GM18868 (cell line): ENCODE measurements around the gene CARNS1.

Experiments
- ATAC-seq: cut with Tn5 transposase; IDR thresholded peaks from one replicate; pipeline ENCODE4 v1.9.1; 2021; ENCODE audit warnings: mild to moderate bottlenecking, moderate library complexity; ENCODE audit not compliant: unreplicated experiment

The CARNS1 gene

GRCh38 chr11:67376063-67376820, 39.2 kb upstream of the CARNS1 start:
- ATAC-seq, result no peak

- ATAC-seq, result no peak
These were observed 38.3 kb upstream of the CARNS1 start for GRCh38 chr11:67376873-67377808.

- ATAC-seq, result no peak
These were observed 36.9 kb upstream of the CARNS1 start for GRCh38 chr11:67378544-67378943.

GRCh38 chr11:67379061-67380058, 36.1 kb upstream of the CARNS1 start:
- ATAC-seq, result no peak

- no peak for ATAC-seq
These were observed 34.1 kb upstream of the CARNS1 start for GRCh38 chr11:67381244-67381972.

- ATAC-seq, result peak; percentile 46
These were observed 33.0 kb upstream of the CARNS1 start for GRCh38 chr11:67382276-67383136.

- no peak for ATAC-seq
These were observed 30.6 kb upstream of the CARNS1 start for GRCh38 chr11:67384851-67385366.

- ATAC-seq, result no peak
These were observed 28.4 kb upstream of the CARNS1 start for GRCh38 chr11:67387069-67387468.

GRCh38 chr11:67387518-67387917, 28.0 kb upstream of the CARNS1 start:
- ATAC-seq, result no peak

GRCh38 chr11:67389477-67389876, 26.0 kb upstream of the CARNS1 start:
- ATAC-seq, result no peak

- ATAC-seq, result no peak
These were observed 24.6 kb upstream of the CARNS1 start for GRCh38 chr11:67390947-67391303.

GRCh38 chr11:67391304-67392182, 23.9 kb upstream of the CARNS1 start, which contains the start of gene RAD9A:
RAD9A (plus strand) TSS chr11:67391986; CDS start chr11:67392045, 59 bp downstream.
- ATAC-seq, result peak; percentile 62

GRCh38 chr11:67392183-67392715, 23.2 kb upstream of the CARNS1 start:
- ATAC-seq, result peak; percentile 17

GRCh38 chr11:67393437-67393836, 22.0 kb upstream of the CARNS1 start:
- ATAC-seq, result no peak

GRCh38 chr11:67393990-67394389, 21.5 kb upstream of the CARNS1 start:
- ATAC-seq, result no peak

- no peak for ATAC-seq
These were observed 19.8 kb upstream of the CARNS1 start for GRCh38 chr11:67395555-67396258.

- no peak for ATAC-seq
These were observed 19.3 kb upstream of the CARNS1 start for GRCh38 chr11:67396259-67396581.
